GM18507 (cell line): ENCODE measurements around the gene PTPRD.

Experiments used
- DNase-seq: peaks from one replicate; pipeline ENCODE4 v3.0.0; 2011; ENCODE audit warnings: low read depth; ENCODE audit not compliant: insufficient read length; ENCODE audit errors: extremely low spot score
- FAIRE-seq: peaks from 2 replicates; lab custom pipeline; 2011; peaks lifted over from hg19 to GRCh38; lab: Jason Lieb, UNC

The PTPRD gene

GRCh38 chr9:8855046-8855445 lies 1757.8 kb downstream of the PTPRD start:
- DNase-seq, result no peak
- no peak for FAIRE-seq

DNA sequence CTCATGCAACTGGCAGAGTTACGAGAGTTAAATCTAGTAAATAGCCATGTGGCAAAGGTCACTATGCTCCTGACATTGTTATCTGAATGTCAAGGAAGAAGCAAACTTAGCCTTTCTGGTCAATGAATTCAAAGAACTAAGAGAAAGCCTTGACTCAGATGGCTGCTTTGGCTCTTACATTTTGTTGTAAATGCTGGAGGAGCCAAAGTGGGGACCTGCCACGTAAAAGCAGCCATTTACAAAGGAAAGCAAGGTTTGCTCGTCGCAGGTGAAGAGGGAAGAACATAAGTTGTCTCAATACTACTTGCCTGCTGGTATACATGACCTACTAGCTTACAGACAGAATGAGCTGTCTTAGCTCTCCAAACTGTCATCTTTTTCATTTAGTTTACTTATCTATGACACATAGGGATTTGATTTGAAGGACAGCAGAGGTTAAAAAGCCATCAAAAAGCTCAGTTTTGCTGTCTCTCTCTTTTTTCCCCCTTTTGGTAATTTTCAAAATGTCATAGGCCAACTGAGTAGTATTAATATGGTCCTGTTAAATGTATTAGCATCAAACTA lies 1760.4 kb downstream of the PTPRD start:
- FAIRE-seq (no peak), DNase-seq (no peak)

- no peak for DNase-seq
- no peak for FAIRE-seq
These were observed 1761.9 kb downstream of the PTPRD start for GRCh38 chr9:8850914-8851313.

DNA sequence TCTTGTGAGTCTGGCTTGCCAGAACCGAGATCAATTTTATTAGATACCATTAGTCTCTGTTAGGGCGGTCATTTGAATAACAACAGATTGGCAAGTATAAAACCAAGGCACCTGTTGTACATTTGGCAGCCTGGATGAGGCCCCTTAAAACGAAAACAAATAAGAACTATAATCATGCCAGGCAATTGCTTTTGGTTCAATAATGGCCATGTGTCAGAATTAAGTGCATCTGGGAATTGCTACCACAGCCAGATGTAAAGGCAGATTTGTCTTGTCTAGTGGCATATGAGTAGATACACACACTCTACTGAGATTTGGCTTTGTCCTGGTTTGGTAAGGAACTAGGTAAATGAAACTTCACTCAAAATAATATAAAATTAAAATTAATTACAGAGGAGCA lies 1767.0 kb downstream of the PTPRD start:
- FAIRE-seq (no peak), DNase-seq (no peak)

DNA sequence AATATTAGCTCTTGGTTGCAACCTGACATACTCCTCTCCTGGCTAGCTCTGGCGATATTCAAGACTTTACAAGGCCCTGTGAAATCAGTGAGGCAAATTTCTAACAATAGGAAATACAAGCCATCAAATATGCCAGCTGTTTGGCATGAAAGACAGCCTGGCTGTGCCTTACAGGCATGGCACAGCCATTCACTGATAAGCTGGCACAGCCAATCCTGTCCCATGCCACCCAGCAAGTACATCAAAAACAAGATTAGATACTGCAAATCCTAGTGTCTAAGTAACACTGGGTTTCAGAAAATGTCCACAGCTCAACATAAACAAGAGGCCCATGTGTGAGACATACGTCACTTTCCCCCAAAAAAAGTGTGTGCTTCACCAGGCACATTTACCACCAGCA lies 1767.4 kb downstream of the PTPRD start:
- DNase-seq (no peak), FAIRE-seq (no peak)

- no peak for DNase-seq
- no peak for FAIRE-seq
These were observed 1768.3 kb downstream of the PTPRD start for GRCh38 chr9:8844549-8844948.

DNA sequence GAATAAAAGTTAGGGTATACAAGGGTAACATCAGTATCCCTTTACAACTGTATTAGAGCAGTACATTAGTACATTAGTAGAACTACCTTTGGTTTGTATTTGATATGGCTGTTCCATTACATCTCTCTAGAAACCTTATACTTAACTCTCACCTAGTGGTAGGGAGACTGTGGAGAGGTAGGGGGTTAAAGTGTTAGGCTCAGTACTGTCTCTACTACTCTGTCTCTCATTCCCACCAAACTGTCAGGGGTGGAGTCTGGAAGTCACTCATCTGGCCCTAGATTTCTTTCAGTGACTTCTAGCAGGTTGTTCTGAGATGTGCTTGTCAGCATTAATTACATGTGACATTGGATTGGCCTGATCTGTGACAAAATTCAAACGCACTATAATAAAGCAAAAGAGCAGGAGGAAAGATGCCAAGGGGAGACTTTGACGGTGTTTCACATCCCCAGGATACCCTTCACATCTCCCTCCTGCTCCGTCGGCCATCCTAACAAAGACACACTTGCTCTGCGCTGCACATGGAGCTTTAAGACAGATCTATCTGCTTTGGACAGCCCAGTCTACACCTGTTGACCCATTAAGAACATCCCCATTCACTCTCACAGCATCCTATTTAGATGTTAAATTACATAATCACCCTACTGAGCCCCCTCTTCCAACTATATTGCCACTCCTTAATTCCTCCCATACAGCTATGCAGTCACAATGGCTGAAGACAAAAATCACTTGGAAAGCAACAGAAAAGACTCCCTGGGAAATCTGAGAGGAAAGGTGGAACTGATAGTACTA lies 1770.2 kb downstream of the PTPRD start:
- DNase-seq (no peak), FAIRE-seq (no peak)

- no peak for DNase-seq
- FAIRE-seq, result no peak
These were observed 1774.7 kb downstream of the PTPRD start for GRCh38 chr9:8838136-8838535.

DNA sequence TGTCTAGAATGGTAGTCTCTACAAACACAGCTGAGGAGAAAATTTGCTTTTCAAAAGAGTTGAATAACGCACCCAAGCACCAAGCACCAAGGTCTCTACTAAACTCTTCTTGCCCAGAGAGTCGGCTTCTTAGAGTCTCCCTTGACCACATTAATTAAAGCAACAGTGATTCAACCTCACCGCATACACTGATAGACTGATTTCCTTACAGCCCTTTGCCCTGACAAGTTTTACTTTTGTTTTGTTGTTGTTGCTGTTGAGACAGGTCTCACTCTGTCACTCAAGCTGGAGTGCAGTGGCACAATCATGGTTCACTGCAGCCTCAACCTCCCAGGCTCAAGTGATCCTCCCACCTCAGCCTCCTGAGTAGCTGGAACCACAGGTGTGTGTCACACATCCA lies 1777.5 kb downstream of the PTPRD start:
- DNase-seq (no peak), FAIRE-seq (no peak)

GRCh38 chr9:8832955-8833354 lies 1779.8 kb downstream of the PTPRD start:
- FAIRE-seq, result no peak
- no peak for DNase-seq

- FAIRE-seq, result no peak
- no peak for DNase-seq
These were observed 1780.4 kb downstream of the PTPRD start for GRCh38 chr9:8832386-8832785.

DNA sequence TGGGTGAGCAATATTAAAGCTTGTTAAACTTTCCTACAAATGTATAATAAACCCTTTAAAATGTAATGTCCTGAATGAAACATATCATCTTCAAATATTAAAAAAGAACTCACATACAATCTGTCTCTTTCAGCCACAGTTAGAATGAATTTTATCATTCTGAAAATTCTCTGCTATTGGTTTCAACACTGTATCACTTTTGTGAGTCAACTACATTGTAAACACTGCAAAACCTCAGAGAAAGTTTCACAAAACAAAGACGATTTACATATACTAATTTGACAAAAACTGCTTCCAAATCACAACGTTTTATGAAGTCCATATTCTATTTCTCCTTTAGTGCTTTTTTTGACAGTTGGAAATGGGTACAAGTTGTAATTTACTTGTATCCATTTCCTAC lies 1781.2 kb downstream of the PTPRD start:
- no peak for DNase-seq
- FAIRE-seq, result no peak

DNA sequence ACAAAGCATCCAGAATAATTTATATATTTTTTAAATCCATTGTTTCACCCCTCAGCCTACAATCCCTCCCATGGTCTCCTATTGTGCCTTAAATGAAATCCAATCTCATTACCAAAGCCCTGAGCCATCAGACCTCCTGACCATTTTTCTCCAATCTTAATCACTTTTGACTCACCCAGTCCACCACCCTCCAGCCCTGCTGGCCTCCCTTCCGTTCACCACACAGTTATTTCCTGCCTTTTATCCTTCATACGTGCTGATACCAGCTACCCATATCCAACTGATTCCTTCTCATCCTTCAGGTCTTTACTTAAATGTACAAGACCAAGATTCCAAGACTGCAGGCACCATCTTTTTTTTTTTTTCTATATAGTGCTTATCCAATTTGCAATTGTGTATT lies 1786.5 kb downstream of the PTPRD start:
- FAIRE-seq, result no peak
- DNase-seq, result no peak

DNA sequence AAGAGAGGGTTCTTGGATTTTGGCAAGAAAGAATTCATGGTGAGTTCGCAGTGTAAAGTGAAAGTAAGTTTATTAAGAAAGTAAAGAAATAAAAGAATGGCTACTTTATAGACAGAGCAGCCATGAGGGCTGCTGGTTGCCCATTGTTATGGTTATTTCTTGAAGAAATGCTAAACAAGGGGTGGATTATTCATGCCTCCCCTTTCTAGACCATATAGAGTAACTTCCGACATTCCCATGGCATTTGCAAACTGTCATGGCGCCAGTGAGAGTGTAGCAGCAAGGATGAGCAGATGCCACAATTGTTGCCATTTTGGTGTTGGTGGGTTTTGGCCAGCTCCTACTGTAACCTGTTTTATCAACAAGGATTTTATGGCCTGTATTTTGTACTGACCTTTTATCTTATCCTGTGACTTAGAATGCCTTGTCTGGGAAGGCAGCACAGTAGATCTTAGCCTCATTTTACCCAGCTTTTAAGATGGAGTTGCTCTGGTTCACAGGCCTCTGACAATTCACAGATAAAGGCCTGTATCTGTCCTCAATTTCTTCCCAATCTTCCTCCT lies 1787.1 kb downstream of the PTPRD start:
- FAIRE-seq, result no peak
- DNase-seq, result no peak

DNA sequence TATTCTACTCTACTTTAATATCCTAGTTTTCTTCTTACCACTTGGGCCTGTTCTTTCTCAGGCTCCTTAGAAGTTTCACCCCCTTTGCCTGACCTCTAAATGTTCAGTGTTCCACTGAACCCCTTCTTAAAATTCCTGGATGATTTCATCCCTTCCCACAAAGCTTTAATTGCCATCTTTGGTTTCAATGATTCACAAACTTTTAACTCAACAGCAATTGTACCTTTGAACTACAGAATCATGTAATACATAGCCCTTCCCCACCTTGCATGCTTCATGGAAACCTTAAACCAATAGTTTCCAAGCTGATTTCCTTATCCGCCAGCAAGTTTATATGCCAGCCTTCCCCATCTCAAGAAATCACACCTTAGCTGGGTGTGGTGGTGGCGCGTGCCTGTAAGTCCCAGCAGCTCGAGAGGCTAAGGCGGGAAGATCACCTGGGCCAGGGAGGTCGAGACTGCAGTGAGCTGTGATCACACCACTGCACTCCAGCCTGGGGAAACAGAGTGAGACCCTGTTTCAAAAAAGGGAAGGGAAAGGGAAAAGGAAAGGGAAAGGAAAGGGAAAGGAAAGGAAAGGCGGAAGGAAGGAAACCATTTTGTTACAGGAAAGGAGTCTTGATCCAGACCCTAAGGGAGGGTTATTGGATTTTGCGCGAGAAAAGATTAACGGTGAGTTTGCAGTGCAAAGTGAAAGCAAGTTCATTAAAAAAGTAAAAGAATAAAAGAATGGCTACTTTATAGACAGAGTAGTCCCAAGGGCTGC lies 1789.5 kb downstream of the PTPRD start:
- DNase-seq (no peak), FAIRE-seq (no peak)

- no peak for DNase-seq
- no peak for FAIRE-seq
These were observed 1790.2 kb downstream of the PTPRD start for GRCh38 chr9:8822667-8823025.

- FAIRE-seq (no peak), DNase-seq (no peak)
These were observed 1790.7 kb downstream of the PTPRD start for GRCh38 chr9:8821910-8822666.

- no peak for DNase-seq
- FAIRE-seq, result no peak
These were observed 1795.5 kb downstream of the PTPRD start for GRCh38 chr9:8817335-8817734.

DNA sequence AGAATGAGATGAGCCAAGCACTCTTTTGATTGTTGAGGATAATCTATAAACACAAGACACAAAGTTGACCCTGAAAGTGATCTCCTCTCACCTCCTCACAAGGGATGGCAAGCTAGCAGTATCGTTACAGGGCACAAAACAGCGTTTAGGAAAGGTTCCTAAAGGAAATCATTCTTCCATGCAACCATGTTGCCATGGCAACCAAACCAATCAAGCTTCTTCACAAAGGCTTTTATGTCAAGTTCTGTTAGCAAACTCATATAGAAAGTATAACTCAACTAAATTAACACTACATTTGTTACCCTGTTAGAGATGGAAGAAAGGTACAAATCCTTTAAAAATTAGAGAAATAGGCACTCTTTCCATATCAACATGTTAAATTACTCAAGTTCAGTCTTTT lies 1796.4 kb downstream of the PTPRD start:
- no peak for FAIRE-seq
- no peak for DNase-seq

DNA sequence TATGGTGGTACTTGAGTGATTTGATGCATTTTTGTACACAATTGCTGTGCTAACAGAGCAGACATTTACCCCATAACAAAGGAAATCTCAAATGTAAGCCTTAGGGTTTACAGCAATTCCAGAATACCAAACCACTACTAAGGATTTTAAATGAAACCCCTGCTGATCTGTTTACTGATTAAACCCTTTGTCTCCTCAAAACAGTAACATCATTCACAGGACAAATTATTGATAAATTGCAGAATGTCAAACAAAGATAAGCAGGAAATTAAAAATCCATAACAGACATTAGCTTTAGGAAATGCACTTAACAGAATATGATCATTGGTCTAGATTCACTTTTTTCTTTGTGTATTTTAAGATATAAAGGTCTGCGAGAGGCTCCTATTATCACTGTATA lies 1796.9 kb downstream of the PTPRD start:
- DNase-seq (no peak), FAIRE-seq (no peak)
